ENCODE results near the gene PACS2.
"Not testable (repeated sequence)": the region's sequence is repeated elsewhere in the genome, so short reads cannot be mapped to it uniquely, and the experiment has no call there.

Gene PACS2

DNA sequence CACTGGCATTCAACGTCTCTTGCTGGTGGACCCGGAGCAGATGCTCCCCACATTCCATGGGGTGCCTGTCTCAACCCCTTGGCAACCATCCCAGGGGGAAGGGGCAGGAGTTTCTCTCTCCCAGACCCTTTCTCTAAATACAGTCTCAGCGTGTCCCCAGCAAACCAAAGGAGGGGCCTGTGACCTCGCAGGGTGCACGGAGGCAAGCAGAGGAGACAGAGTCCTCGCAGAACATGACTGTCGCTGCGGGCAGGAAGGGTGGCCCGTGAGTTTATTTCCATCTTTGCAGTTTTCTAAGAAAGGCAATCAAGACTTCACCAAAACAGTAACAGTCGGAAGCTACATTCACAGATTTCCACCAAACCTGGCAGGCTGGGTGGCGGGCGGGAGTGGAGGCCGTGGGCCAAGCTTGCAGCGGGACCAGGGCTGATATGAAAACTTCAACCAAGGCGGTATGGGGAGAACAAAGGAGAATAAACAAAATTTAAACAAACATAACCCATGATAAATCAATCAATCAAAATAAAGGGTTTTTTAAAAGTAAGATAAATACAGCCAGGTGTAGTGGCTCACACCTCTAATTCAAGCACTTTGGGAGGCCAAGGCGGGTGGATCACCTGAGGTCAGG lies 32.3 kb upstream of the PACS2 start:
- no peak overlapping the region for H3K27ac ChIP-seq
- TF ChIP-seq ZFX (IDR thresholded peaks at IDR 0.05; ENCODE audit: borderline replicate concordance) = no peak
- TF ChIP-seq, protein P1, sequence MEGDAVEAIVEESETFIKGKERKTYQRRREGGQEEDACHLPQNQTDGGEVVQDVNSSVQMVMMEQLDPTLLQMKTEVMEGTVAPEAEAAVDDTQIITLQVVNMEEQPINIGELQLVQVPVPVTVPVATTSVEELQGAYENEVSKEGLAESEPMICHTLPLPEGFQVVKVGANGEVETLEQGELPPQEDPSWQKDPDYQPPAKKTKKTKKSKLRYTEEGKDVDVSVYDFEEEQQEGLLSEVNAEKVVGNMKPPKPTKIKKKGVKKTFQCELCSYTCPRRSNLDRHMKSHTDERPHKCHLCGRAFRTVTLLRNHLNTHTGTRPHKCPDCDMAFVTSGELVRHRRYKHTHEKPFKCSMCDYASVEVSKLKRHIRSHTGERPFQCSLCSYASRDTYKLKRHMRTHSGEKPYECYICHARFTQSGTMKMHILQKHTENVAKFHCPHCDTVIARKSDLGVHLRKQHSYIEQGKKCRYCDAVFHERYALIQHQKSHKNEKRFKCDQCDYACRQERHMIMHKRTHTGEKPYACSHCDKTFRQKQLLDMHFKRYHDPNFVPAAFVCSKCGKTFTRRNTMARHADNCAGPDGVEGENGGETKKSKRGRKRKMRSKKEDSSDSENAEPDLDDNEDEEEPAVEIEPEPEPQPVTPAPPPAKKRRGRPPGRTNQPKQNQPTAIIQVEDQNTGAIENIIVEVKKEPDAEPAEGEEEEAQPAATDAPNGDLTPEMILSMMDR (IDR thresholded peaks at IDR 0.05) = peak; percentile 15

DNA sequence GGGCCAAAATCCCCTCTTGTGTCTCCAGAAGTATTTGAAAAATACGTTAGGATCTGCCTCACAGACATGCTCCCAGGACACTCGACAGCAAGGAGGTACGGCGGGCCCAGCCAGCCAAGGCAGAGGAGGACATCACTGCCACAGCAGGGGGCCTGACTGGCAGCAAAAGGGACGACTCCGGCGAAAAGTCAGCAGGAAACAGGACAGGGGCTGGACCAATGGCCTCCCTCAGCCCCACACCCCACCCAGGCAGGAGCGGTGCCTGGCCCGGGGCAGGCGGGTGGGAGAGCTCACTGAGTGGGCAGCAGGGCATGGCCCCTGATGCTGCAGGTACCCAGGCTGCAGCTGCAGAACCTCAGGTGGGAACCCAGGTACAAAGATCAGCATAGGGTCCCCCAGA lies 31.5 kb upstream of the PACS2 start:
- no peak overlapping the region for H3K27ac ChIP-seq
- TF ChIP-seq, protein P1 (IDR thresholded peaks at IDR 0.05) = no peak
- no peak for TF ChIP-seq ZFX (IDR thresholded peaks at IDR 0.05; ENCODE audit: borderline replicate concordance)

DNA sequence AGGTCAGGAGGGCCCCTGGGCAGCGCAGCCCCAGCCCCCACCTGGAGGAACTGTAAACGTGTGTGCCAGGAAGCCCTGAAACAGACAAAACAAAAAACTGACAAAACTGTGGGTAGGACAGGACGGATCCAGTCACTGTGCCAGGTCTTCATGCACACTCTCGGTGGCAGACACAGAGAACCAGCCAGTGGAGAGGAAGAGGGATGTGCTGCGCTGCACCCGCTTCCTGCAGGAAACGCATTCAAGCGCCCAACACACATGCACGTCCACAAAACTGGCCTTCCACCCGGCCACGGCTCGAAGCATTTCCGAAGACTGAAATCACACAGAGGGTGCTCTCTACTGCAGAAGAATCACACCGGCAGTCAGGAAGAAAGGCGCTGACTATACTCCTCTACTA lies 30.6 kb upstream of the PACS2 start:
- H3K27ac ChIP-seq = no peak overlapping the region
- TF ChIP-seq, protein P1 (IDR thresholded peaks at IDR 0.05) = no peak
- no peak for TF ChIP-seq ZFX (IDR thresholded peaks at IDR 0.05; ENCODE audit: borderline replicate concordance)

DNA sequence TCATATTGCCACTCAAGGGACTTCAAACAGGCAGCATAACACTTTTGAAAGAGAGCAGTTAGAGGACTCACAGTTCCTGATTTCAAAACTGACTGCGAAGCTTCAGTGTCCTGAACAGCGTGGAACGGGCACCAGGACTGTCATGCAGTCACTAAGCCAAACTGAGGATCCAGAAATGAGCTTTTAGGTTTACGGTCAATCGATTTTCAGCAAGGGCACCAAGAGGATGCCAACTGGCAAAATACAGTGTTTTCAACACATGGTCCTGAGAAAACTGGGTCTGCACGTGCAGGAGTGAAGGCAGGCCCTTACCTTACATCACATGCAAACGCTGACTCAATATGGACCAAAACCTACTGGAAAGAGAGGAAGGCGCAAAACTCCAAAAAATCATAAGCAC lies 29.4 kb upstream of the PACS2 start:
- no peak overlapping the region for H3K27ac ChIP-seq
- TF ChIP-seq ZFX (IDR thresholded peaks at IDR 0.05; ENCODE audit: borderline replicate concordance) = no peak
- TF ChIP-seq, protein P1 (IDR thresholded peaks at IDR 0.05) = no peak

DNA sequence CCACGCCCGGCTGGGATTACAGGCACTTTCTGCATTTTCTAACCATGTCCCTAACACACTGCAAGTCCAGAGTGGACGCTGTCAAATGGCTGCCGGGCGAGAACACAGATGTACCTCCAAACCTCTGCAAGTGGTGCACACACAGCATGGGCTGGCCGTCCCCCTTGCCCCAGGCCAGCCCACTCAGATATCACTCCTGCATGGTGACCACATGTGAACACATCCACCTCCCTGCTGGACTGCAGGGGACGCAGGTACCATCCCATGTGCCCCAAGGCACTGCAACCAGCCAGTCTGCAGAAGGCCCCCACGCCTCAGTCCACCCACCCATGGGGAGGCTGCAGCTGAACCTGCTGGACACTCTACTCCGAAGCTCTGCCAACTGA lies 27.8 kb upstream of the PACS2 start:
- no peak overlapping the region for H3K27ac ChIP-seq
- TF ChIP-seq, protein P1 (IDR thresholded peaks at IDR 0.05) = no peak
- no peak for TF ChIP-seq ZFX (IDR thresholded peaks at IDR 0.05; ENCODE audit: borderline replicate concordance)

DNA sequence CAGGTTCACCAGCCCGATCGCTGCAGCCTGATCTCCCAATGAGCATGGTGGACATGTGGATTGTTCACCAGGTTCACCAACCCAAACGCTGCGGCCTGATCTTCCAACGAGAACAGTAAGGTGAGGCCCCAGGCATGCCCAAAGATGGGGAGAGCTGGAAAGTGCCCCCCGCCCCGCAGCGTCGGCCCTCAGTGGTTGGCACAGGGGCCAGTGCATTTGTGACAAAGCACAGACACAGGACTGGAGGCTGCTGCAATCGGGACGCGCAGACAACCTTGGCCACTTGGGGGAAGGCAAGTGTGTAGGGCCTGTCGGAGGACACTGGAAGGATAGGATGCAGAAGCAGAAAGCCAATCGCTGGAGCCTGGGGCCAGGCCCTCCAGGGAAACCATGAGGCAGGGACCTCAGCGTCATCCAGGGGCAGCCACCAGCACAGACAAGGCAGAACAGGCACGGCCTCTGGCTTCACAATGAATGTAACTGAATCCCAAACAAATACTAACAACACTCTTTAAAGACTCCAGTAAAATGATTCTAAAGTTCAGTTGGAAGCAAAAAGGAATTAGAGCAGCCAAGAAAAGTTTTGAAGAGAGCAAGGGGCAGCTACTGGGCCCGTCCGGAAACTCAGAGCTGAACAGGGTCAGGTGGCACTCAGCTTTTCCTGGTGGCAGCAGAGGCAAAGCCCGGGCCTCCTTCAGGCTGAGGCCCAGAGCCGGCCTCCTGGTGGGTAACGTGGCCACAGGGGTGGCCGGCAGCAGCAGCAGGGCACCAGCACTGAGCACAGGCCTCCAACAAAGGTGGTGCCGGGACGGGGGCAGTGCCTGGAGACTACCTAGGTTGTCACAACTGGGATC lies 27.1 kb upstream of the PACS2 start:
- TF ChIP-seq, protein P1 (IDR thresholded peaks at IDR 0.05) = no peak
- H3K27ac ChIP-seq = no peak overlapping the region

DNA sequence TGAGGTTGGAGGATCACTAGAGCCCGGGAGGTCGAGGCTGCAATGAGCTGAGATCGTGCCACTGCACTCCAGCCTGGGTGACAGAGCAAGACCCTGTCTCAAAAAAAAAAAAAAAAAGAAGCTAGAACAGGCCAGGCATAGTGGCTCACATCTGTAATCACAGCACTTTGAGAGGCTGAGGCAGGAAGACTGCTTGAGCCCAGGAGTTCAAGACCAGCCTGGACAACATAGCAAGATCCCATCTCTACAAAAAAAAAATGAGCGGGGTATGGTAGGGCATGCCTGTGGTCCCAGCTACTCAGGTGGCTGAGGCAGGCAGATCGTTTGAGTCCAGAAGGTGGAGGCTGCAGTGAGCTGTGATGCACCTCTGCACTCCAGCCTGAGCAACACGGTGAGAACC lies 25.6 kb upstream of the PACS2 start:
- H3K27ac ChIP-seq = not testable (repeated sequence)
